GM18526 (cell line): ENCODE measurements around the gene GLI3.

Experiments
- POLR2A ChIP-seq: IDR thresholded peaks from 3 replicates; pipeline ENCODE4 v1.6.1; 2011; ENCODE audit not compliant: insufficient read length; ENCODE audit errors: extremely low read depth

The GLI3 gene

GRCh38 chr7:41918597-41918996 is 318.4 kb downstream of the GLI3 start:
- TF ChIP-seq POLR2A: no peak

GRCh38 chr7:41916450-41916927 is 320.5 kb downstream of the GLI3 start:
- TF ChIP-seq POLR2A: no peak

DNA sequence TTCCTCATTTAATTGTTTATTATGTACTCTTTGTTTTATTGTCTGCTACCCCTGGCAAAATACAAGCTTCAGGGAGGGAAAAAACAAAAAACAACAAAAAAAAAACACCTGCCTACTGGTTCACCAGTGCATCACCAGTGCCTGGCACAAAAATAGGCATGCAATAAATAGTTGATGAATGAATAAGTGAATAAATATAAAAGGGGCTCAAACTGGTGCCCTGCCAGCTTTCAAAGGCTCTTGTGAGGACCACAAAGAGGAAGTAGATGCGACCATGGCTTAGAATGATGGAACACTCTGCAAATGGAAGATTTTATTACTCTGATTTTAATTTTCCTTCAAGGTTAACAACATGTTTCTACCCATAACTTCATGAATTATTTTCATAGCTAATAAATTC is 321.1 kb downstream of the GLI3 start:
- TF ChIP-seq POLR2A: no peak

DNA sequence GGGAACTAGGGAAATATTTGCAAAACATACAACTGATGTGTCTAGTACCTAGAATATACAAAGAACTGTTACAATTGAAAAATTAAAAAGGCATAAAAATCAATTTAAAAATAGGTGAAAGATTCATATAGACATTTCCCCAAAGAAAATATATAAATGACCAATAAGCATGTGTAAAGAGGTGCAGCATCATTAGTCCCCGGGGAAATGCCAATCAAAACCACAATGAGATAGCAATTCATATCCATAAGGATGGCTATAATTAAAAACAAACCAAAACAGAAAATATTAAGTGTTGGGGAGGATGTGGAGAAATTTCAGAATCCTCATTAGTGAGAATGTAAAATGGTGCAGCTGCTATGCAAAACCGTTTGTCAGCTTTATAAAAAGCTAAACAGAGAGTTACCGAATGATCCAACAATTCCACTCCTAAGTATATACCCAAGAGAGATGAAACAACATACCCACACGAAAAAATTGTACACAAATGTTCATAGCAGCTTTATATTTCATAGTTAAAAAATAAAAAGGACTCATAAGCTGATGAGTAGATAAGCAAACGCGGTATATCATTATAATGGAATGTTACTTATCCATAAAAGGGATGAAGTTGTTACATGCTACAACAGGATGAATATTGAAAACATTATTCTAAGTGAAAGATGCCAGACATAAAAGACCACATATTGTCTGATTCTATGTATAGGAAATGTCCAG is 324.0 kb downstream of the GLI3 start:
- TF ChIP-seq POLR2A: no peak

GRCh38 chr7:41912426-41912825 is 324.6 kb downstream of the GLI3 start:
- TF ChIP-seq POLR2A: no peak

DNA sequence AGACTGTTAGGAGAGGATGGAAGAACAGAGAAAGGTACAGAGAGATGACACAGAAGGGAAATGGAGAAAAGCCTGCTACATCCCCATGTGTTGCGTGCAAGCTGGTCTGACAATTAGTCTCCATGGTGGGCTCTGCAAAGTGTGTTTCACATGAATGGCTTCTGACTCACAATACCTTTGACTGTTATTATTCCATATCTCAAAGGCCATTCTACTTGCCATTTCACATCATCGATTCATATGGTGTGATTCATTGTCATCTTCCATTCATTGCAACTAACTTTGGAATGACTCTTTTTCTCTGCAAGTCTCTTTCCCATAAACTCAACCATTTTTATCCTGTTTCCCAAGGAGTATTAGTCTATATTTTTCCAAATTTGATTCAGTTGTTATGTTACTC is 325.2 kb downstream of the GLI3 start:
- no peak for TF ChIP-seq POLR2A
